HG03432 (cell line): Measurements from ENCODE around the gene TNS2.
A peak's percentile ranks its signal among the peaks of the same experiment; 100 is the strongest.

Experiments used
- ATAC-seq: cut with Tn5 transposase; IDR thresholded peaks from one replicate; pipeline ENCODE4 v1.9.1; 2021; ENCODE audit warnings: mild to moderate bottlenecking, moderate library complexity; ENCODE audit not compliant: unreplicated experiment

TNS2 gene

GRCh38 chr12:53039851-53040250, 10.0 kb upstream of the TNS2 start:
- no peak for ATAC-seq

DNA sequence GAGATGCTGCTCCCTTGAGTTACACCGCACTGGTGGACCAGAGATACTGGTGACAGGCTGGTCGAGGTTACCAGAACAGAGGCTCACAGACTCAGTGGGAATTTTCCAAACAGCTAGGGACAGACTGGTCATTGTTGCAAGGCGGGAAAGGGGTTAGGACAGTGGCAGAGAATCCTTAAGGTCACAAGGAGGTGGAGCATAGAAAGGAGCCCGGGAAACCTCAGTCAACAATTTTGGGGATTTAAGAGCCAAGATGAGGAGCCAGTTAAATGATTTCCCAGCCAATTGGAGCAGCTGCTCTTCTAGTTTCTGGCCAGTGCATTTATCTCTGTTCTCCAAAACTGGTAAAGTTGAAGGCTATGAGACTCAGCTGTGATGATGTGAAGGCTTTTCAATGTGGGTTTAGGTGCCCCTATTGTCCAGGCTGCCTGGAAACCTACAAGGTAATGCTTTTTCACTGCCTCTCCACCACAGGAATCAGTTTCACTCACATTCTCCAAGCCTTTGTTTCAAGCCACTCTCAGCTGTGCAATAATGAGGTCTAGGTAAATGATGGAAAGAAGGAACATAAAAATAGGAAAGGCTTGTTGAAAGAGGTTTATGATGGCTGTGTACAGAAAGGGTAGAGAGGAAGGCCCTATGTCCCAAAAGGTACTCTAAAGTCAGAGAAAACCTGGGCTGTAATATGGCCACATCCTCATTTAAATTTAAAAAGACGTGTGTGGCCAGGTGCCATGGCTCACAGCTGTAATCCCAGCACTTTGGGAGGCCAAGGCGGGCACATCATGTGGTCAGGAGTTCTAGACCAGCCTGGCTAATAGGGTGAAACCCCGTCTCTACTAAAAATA, 7.0 kb upstream of the TNS2 start:
- no peak for ATAC-seq

DNA sequence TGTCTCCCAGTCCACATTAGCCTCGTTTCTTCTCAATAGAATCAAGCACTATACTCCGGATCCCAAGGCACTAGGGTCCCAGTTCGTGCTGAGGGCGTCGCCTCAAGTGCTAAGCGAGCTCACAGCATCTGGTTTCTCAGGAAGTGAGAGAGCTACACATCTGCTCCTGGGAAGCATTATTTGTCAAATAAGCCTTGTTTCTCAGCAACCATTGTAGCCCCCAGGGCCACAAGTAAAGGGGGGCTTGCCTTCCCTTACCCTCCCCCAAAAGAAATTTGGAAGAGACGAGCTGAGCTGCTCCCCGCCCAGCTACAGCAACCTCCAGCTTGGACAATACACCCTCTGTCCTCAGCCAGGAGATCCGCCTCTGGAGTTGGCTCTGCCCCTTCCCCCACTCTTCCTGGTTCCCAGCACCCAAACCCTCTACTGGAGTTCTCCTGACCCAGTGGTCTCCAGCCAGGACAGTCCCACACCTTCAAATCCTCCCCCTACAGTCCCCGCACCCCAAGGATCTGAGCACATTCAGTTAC, 5.7 kb upstream of the TNS2 start:
- no peak for ATAC-seq

DNA sequence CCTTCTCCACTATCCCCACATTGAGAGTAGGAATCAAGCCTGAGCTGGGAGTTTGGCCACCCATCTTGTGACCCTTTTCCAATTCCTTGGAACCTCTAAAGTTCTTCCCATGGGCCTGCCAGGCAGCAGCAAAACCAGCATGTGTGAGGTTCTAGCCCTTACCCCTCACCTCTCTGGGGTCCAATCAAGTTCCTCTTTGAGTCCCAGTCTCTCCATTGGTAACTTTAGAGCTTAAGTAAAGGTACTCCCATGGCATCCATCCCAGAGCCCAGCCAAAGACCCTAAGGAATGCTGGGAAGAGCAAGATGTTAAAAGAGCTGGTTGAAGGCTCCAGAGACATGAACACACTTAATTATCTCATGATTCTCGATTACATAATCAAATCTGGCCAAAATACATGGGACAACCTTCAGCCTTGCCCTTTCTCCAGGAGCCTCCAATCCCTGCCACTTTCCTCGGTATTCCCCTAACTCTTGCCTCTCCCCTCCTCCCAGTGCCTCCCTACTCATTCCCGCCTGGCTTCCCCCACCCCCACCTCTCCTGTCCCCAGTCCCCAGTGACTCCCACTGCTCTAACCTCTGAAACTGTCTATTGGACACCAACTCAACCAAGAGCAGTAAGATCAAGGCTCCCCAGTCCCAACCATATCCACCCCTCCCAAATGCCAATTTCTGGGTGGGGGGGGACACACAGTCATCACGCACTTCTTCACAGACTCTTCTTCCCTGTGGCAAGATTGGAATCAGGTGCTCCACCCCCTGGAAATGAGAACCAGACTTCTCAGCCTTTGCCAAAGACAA, 4.8 kb upstream of the TNS2 start:
- ATAC-seq = no peak

- ATAC-seq = no peak
These were observed 4.2 kb upstream of the TNS2 start for GRCh38 chr12:53045696-53046045.

DNA sequence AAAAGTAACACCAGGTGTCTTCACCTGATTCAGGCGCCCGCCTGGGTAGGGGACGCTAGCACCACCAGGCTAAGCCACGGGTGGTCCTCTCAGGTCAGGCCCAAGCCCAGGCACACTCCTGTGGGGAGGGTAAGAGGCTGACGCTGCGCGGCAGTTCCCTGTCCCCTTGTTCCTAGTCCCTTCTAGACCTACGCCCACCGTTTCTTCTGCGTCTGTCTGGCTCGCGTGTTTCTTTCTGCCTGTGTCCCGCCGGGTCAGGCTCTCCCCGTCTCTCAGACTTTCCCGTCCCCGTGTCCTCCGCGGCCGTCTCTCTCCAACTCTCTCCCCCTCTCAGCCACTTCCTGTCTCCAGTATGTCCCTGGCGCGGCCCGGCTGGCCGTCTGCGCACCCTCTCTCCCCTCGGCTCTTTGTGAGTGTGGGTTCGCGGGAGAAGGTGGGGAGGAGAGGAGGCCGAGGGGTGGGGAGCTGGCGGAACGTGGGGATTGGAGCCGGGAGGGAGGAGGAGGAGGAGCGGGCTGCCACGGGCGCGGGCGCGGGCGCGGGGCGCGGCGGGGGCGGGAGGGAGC, 3.1 kb upstream of the TNS2 start:
- ATAC-seq = peak; percentile 49

- peak; percentile 75 for ATAC-seq
These were observed 2.4 kb upstream of the TNS2 start for GRCh38 chr12:53047221-53048032.

GRCh38 chr12:53048033-53048779, 1.7 kb upstream of the TNS2 start:
- no peak for ATAC-seq

- ATAC-seq = no peak
These were observed 974 bp upstream of the TNS2 start for GRCh38 chr12:53048780-53049401.

DNA sequence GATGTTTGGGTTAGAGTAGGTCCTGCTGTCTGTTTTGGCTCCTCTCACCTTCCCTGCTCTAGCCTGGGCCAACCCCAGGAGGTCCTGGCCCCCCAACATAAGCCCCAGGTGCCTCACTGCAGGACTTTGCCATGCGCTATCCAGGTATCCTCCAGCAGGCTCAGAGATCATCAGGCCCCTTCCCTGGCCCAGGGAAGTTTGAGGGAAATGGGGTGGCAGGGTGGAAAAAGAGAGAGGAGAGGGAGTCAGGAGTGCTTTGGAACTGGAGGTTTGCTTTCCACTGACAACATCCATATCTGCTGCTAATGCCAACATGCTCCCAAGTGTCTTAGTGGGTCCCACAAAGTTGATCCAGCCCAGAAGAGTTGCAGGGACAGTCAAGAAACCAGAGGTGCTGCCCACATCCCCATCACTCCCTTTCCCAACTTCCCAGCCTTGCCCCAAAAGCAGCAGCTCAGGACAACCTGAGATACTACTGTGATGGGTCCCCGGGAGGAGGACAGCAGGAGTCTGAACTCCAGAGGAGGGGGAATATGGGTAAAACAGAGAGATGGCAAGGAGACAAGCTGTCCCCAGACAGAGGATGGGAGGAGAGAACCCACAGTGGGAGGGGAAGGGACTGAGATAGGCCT, 677 bp downstream of the TNS2 start:
- no peak for ATAC-seq

DNA sequence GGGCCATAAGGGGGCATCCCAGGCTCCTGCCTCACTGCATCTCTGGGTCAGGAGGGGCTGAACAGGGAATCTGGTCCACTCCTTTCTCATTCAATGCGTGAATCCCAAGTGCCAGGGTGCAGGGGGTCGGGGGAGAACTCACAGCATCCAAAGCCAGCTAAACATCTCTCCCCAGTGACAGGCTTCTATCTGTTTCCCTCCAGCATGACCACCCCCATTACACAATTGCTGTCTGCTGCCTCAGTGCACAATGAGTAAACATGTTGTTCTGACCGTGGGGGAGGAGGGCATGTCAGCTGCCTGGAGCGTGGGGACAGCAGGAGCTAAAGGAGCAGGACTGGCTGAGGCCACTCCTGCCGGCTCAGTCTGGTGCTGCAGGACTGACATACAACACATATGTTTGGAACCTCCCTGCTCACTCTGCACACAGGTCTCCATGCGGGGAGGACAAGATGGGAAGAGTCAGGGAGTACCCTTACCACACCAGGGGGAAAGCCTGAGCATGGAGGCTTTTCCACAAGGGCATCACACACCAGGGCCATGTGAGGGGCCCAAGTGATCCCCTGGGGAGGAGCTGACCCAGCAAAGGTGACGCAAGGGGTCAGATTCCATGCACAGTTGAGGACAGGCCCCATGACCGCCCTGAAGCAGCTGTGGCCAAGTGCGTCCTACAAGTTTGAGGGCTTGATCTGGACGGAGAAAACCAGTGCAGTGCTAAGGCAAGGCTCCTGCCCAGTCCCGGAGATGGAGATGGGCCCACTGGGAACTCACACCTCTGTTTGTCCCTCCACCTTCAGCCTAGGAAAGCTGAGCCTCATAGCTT, 1.4 kb downstream of the TNS2 start:
- no peak for ATAC-seq

DNA sequence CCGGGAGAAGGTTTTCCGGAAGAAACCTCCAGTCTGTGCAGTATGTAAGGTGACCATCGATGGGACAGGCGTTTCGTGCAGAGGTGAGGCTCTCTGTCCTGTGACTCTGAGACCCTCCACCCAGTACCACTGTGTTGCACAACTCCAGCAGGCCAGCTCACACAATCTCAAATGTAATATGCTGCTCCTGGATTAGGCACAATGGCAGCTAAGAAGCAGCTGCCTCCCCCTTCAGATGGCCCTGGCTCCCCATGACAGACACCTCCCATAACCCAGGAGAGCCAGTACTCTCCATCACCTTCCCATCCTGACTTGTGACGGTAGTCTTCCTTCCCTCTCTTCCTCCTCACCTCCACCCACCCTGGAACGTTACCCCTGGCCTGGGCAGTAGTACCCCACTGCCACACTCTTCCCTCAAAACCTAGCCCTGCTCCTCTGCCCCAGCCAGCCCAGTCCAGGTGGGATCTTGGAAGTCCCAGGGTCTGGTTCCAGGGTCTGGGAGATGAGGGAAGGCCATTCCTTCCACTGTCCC, 2.1 kb downstream of the TNS2 start:
- no peak for ATAC-seq

DNA sequence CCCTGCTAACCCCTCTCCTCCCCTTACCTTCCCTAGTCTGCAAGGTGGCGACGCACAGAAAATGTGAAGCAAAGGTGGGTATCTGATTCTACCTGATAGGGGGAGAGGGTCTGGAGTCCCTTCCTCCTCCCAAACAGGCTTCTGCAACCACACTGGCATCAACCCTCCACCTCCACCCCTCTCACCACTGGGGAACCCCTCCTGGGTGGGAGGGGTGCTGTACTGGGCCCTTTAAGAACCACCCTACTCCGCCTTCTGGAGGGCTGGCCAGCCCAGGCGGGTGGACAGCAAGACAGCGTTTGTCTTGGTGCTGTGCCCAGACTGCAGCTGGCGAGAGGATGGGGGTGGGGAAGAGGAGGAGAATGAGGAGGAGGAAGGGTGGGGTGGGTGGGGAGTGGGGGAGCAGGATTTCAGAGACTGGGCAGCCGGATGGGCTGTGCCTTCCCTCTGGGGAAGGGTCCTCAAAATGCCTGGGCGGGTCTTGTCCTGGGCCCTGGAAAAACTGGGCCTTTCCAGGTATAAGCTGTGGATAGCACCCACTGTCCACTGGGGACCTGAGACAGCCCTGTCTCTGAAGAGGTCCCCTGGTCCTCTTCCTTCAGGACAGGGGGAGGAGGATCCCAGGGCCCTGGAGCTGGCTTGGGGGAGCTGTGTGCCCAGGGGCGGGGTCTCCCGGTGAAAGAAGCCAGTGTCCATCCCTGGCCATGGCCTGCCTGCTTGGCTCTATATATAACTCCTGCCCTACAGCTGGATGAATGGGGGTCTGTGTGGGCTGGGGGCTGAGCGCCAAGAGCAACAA, 2.8 kb downstream of the TNS2 start:
- no peak for ATAC-seq

DNA sequence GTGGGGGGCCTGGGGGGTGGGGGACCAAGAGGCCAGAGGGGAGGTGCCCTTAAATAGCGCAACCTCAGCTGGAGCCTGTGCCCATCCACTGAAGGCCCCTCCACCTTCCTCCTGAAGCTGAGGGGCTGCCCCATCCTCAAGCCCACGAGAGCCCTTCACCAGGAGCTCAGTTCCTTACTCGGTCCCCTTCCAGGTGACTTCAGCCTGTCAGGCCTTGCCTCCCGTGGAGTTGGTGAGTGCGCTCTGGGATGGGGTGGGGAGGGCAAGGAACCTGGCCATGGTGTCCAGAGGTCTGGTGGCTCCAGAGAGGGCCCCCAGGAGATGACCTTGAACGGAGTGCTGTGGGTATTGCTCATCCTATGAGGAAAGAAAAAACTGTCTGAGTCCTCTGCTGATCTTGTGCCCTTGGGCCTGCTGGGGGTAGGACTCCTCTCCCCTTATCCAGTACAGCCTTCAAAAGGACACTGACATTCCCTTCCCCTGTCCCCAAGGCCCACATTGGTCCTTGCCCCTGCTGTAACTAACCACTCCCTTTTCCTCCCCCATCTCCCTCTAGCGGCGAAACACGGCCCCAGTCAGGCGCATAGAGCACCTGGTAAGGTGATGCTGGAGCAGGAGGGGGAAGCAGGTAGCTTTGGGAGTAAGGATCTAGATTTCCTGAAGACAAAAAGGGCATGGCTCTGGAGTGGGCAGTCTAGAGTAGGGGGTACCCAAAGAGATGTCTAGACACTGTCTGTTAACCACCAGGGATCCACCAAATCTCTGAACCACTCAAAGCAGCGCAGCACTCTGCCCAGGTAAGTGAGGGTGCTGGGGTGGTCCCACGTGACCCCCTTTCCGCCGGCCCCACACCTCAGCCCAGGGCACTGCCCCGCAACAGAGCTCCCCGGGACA, 3.6 kb downstream of the TNS2 start:
- no peak for ATAC-seq

DNA sequence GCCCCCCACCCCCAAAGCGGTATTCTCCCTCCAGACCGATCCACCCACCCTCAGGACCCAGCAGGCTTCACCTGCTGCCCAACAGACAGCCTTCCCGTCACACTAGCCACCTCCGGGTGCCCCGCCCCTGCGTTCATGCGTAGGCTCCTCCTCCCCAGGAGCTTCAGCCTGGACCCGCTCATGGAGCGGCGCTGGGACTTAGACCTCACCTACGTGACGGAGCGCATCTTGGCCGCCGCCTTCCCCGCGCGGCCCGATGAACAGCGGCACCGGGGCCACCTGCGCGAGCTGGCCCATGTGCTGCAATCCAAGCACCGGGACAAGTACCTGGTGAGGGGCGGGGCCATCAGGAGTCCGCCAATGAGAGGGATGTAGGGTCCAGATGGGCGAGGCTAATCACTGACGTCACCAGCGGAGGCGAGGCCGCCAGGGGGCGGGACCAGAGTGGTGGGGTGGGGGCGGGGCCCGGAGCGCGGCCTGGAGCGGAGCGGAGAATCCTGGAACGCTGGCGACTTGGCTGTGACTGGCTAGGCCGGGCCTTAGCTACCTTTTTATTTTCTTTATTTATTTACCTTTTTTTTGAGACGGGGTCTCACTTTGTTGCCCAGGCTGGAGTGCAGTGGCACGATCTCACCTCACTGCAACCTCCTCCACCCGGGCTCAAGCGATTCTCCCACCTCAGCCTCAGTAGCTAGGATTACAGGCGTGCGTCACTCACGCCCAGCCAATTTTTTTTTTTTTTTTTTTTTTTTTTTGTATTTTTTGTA, 4.4 kb downstream of the TNS2 start:
- ATAC-seq = peak; percentile 90
